Mononuclear cell (primary cell): ENCODE data around the gene ARID5B. TPM values are rescaled to one million over a fixed set of nuclear protein-coding genes. Genes with fewer than 3 reads are reported as not detected.
"Not testable (repeated sequence)": the region's sequence is repeated elsewhere in the genome, so short reads cannot be mapped to it uniquely, and the experiment has no call there.

Source experiments
- H3K27me3 ChIP-seq: 2 replicates; pipeline ENCODE4 v1.6.0; 2011; ENCODE audit warnings: low read length, control low read depth; ENCODE audit not compliant: insufficient read depth
- H3K4me1 ChIP-seq: 2 replicates; pipeline ENCODE4 v1.5.1; 2011; ENCODE audit warnings: mild to moderate bottlenecking, low read length, control low read depth; ENCODE audit not compliant: insufficient read depth
- H3K4me3 ChIP-seq: 2 replicates; pipeline ENCODE4 v1.5.1; 2011; ENCODE audit warnings: mild to moderate bottlenecking, low read length, moderate library complexity
- H3K9me3 ChIP-seq: 2 replicates; pipeline ENCODE4 v1.5.1; 2011; ENCODE audit warnings: low read depth, mild to moderate bottlenecking, control low read depth, low read length
- total RNA-seq: library from RNA; depleted of rRNA; stranded (reverse); fragments of >200 nt; gene quantifications from one replicate; pipeline ENCODE4 v1.2.3, GENCODE V29; 2012

ARID5B gene
- total RNA-seq, 1 donor = 52.9 TPM

DNA sequence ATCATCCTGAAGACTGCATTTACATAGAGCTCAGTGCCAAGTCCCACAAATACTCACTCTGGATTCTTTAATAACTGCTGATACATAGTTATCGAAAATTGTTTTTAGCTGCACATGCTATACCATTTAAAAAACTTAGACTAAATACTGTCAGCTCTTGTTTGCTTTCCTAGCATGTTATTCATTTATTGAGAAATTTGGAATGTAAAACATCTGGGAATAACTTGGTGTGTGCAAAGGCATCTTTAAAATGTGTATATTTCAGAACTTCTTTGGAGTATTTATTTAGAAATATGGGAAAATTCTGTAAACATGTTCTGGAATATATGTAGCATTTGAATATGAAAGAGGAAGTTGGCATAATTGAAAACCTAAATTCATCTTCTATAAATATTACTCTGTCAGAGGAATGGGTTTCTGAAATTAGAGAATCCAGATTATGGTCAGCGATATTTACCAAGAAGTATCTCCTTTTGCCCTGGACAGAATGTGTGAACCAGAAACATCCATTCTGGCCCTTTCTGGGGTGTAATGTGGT, 119.7 kb downstream of the ARID5B start:
- no peaks in the 10 kb centered on the region for H3K9me3 ChIP-seq
- H3K27me3 ChIP-seq = no peaks in the 10 kb centered on the region
- peaks cover 48% of the 10 kb centered on the region for H3K4me1 ChIP-seq
- H3K4me3 ChIP-seq = no peak overlapping the region

DNA sequence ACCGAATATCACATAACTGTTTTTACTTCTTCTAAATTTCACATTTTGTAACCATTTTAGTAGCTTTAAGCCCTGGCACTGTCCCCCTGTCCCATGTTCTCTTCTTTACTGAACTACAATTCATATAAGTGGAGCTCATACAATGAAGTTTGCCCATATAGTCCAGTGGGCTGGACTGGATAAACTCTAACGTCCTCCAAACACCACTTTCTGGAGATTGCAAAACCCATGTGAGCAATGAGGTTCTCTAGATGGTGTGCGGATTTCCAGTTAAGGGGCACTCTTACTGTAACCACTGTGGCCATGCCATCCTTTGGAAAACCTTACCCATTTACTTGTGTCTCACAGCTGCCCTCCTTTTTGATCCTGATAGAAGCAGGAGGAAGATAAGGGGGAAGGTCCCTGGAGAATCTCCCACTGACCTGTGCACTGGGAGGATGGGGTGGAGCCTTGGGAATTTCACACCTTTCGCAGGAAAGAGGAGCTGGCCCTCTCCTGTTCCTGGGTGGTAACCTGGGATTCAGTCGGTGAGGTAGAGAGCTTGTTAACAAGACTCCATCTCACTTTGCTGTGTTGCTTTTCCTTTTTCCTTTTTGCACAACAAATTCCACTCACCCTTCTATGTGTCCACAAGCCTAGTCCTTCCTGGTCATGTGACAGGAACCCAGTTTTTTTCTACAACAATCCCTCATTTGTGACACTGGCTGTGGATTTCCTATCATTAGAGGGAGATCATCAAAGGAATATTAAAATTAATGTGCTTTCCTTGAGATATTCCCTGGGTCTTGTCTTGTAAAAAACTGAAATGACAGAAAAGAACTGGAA, 120.7 kb downstream of the ARID5B start:
- Histone ChIP-seq H3K4me3 (no peak overlapping the region), H3K27me3 (no peaks in the 10 kb centered on the region), H3K4me1 (peaks cover 40% of the 10 kb centered on the region), H3K9me3 (no peaks in the 10 kb centered on the region)

DNA sequence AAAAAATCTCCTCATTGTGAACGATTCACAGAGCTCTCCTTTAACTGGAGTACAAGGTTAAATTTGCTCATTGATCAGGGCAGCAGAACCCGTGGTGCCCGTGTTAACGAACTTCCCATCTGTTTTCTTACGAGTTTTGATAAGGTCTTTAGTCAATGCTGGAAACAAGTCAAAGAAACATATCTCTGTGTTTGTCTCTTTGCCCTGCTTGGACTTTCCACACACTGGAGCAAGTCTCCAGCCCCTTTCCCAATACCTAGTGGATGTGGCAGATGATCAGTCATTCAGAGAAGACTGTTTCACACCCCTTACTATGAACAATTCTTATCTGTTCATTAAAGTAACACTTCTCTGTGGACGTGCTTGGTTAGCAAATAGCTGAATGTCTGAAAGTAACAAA, 121.3 kb downstream of the ARID5B start:
- Histone ChIP-seq H3K4me1 (peaks cover 36% of the 10 kb centered on the region), H3K9me3 (no peaks in the 10 kb centered on the region), H3K27me3 (no peaks in the 10 kb centered on the region), H3K4me3 (no peak overlapping the region)

DNA sequence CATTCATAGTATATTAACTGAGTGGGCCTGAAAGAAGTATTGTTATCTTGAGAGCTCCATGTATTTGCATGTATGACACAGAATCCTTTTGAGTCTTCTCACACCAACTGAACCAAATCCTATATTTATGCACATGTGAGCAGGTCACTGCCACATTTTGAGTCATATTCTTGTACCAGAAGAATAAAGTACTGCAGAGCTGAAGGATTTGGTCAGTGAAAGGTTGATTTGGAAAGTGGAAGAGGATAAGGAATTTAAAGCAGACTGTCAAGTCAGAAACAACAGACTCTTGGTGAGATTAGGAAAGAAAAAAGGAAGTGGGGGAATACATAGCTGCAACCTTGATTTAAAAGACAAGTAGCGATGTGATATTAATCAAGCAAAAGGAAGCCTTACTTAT, 121.8 kb downstream of the ARID5B start:
- Histone ChIP-seq H3K4me1 (peaks cover 31% of the 10 kb centered on the region), H3K4me3 (no peak overlapping the region), H3K27me3 (no peaks in the 10 kb centered on the region), H3K9me3 (no peaks in the 10 kb centered on the region)

DNA sequence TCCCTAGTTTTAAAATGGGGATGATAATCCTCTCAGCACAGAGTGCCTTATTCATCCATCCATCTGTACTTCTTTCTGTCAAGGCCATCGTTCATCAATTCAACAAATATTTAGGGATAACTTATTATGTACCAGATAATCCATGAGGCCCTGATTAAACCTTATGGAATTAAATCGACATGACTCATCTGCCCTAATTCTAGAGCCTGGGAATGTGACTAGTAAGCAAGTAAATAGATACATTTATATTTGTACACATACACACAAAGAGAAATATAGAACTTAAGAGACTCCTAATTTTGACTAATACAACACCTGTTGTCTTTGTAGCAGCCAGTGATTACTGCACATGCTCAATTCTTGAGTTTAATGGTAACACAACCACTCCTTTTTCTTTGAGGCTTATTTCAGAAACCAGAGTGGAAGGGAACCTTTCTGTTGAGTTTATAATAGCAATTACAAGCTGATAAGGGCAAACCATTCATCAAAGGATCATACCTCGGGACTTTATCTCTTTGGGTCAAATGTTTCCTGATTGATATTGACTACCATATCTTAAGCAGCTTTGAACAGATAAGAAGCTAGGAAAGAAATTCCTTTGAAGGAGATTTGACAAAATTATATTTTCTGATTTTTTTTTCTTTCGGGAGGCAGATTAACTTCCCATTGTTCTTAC, 122.7 kb downstream of the ARID5B start:
- Histone ChIP-seq H3K27me3 (no peaks in the 10 kb centered on the region), H3K4me1 (peaks cover 26% of the 10 kb centered on the region), H3K9me3 (no peaks in the 10 kb centered on the region), H3K4me3 (no peak overlapping the region)

DNA sequence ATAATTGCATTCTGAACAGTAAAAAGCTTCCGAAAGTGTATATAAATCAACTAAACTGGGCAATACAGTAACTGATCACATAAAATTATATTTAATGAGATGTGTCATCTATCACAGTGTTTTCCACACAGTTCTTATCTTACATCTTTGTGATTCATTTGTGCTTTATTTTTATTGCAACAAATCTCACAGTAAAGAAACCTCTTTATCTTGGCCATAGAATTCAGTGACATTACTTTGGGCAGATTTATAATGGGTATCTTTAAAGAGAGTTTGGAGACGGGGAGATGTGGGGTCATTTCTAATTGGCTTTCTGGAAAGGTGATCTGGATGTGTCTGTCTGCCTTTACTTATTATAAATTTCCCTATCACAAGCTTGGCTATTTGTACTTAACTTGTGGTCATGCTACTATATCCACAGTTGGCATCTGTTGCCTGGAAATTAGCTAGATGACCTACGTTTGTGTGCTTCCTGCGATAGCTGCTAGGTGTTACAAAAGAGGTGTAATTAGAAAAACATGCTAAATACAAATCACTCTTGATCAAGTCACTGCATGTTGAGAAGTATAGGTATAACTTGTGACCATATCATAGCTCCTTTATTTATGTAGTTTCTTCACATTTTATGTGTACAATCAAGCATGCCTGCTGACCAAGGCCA, 123.8 kb downstream of the ARID5B start:
- no peaks in the 10 kb centered on the region for H3K27me3 ChIP-seq
- no peaks in the 10 kb centered on the region for H3K9me3 ChIP-seq
- no peak overlapping the region for H3K4me3 ChIP-seq
- peaks cover 21% of the 10 kb centered on the region for H3K4me1 ChIP-seq

DNA sequence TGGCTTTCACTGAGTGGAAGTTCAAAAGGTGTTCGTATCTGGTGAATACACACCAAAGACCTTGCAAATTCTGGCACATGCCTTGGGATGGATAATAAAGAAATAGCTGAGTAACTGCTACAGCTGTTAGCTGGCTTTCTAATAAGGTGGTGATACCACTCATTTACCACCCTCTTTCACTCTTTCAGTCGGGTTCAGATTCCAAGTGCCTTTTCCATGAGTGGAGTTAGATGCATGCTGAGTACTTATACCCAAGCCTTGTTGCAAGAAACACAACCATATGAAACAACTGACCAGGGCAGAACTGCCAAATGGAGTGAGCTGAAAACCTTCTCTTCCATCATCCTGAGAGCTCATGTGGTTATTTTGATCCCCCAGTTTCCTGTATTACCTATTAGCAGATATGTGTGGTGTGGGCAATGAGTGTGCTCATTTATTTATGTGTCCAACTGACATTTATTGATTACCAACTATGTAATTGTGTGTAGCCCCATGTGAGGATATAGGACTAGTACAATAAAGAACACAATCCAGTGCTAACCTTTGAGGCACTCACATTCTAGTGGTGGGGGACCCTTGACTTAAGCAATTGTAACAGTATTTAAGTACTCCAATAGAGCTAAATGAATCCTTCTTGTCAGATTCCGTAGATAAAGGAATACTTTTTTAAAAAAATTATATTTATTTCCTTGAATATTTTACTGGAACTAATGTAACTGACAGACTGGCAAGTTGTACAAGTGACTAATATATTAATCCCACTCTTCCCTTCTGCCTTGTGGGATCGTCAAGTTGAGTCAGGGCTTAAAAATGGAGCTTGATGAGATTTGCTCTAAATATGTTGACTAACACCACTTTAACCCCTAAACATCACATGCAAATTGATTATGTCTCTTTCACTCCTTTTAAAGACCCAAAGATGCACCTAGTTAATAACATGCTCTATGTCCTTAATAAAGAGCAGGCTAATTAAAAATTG, 124.7 kb downstream of the ARID5B start:
- Histone ChIP-seq H3K27me3 (no peaks in the 10 kb centered on the region), H3K4me1 (peaks cover 21% of the 10 kb centered on the region), H3K4me3 (no peak overlapping the region), H3K9me3 (no peaks in the 10 kb centered on the region)

DNA sequence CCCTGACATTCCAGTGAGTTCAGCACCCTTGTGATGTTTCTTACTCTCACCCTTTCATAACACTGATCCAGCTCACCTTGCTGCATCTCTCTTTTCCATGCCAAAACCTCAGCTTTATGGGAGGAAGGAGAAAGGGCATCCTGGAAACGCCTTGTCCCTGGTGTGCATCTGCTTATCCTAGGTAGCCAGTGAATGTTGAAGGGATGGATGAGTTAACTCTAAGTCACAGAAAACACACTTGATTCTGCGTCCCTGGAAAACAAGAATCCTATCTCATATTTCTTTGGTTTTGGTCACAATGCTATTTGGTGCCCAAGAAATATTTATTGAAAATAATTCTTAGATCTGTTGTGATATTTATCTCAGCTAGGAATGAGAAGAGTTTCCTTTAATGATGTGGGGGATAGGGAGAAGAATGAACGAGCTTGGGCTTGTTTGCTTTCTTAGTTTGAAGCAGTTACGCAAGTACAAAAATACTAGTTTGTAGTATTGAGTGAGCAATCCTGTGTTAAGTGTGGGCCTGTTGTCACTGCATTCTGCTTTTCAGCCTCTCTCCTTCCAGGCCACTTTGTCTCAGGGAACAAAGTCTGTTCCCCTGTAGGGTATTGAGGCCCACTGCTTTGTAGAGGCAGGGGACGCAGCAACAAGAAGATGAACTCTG, 126.5 kb downstream of the ARID5B start:
- Histone ChIP-seq H3K9me3 (no peaks in the 10 kb centered on the region), H3K4me3 (no peak overlapping the region), H3K27me3 (no peaks in the 10 kb centered on the region), H3K4me1 (peaks cover 21% of the 10 kb centered on the region)

DNA sequence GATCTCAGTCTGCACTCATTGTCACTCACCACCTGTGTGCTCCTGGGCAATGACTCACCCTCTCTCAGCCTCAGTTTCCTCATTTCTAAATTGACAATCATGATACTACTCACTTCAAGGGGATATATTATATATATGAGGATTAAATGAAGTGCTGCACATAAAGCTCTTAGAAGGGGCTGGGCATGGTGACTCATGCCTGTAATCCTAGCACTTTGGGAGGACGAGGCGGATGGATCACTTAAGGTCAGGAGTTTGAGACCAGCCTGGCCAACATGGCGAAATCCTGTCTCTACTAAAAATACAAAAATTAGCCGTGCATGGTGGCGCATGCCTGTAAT, 127.0 kb downstream of the ARID5B start:
- not testable (repeated sequence) for H3K9me3 ChIP-seq, H3K4me3 ChIP-seq, H3K27me3 ChIP-seq
- H3K4me1 ChIP-seq = peaks cover 23% of the 10 kb centered on the region

DNA sequence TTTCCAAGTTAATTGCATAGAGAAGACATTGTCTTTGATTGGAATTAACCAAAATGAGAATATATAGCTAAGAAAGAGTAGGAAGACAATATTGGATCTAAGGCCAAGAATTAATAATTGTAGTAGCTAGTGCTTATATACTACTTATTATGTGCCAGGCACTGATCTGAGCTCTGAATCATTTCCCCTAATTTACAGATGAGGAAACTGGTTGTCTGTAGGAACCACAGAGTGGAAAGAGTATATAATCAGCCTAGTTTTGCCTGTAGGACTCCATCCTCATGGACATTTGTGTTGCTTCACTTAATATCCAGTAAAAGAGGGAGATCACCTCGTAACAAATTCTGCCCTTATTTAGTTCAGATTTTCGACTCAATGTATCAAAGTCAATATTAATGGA, 127.9 kb downstream of the ARID5B start:
- H3K9me3 ChIP-seq = no peaks in the 10 kb centered on the region
- peaks cover 25% of the 10 kb centered on the region for H3K4me1 ChIP-seq
- H3K27me3 ChIP-seq = no peaks in the 10 kb centered on the region
- H3K4me3 ChIP-seq = no peak overlapping the region

DNA sequence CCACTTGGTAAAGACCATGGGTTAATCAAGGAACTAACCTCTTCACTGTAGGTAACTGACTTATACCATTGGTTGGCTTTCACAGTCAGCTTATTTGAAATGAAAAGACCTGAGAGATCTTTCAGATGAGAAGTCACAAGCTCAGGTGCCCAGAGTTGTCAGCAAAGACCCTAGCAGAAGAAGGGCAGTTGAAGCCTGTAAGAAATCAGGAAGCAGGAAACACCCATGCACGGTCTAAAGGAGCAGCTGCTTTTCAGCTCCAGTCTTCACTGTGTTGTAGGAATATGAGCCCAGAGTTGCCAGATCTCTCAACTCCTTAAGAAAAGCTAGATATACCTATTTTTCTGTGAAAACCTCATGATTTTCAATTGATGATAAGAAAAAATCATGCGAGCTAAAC, 130.0 kb downstream of the ARID5B start:
- H3K9me3 ChIP-seq = no peaks in the 10 kb centered on the region
- peaks cover 30% of the 10 kb centered on the region for H3K4me1 ChIP-seq
- H3K27me3 ChIP-seq = no peaks in the 10 kb centered on the region
- H3K4me3 ChIP-seq = no peak overlapping the region

DNA sequence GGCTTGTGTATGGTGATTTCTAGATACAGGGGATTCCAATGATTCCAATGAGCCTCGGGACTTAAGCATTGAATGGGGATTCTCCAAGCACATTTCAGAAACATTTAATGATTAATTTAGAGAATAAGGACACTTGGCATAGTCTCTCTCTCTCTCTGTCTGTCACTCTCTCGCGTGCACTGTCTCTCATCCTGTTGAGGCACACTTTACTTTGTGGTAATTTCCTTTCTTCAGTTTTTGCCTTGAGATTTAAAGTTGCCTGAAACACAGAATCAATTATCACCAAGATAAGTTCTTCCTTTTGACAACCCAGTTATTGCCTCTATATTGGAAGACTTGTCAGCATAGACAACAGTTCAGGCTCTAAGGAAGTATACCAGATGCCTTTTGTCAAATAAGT, 131.6 kb downstream of the ARID5B start:
- Histone ChIP-seq H3K4me3 (no peak overlapping the region), H3K9me3 (no peaks in the 10 kb centered on the region), H3K27me3 (no peaks in the 10 kb centered on the region), H3K4me1 (peaks cover 41% of the 10 kb centered on the region)

DNA sequence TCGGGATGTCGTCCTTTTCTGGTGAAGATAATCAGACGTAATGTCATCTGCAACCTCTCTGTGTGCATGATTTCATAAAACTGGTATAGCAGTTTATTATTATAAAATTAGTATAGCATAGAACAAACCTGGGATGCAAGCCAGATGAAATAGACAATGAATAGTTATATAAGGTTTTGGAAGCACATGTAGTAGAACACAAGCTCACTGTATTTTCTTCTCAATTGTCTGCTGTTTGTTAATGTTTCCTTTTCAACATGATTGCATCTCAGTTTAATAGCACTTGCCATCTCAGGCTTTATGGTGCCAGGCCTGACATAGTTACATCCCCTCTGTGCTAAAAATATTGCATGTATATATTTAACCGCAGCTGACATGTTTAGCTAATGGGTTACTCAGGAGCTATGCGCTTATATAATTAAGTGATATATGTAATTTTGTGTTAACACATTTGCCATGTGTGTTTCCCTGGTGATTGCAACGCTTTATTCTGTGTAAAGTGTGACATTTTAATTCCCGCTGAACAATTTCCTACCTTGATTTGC, 132.7 kb downstream of the ARID5B start:
- no peaks in the 10 kb centered on the region for H3K9me3 ChIP-seq
- no peak overlapping the region for H3K4me3 ChIP-seq
- peaks cover 46% of the 10 kb centered on the region for H3K4me1 ChIP-seq
- no peaks in the 10 kb centered on the region for H3K27me3 ChIP-seq
